ENCODE results near the gene CFAP299.
A peak's percentile ranks its signal among the peaks of the same experiment; 100 is the strongest.
"Not testable (repeated sequence)": the region's sequence is repeated elsewhere in the genome, so short reads cannot be mapped to it uniquely, and the experiment has no call there.

The CFAP299 gene

DNA sequence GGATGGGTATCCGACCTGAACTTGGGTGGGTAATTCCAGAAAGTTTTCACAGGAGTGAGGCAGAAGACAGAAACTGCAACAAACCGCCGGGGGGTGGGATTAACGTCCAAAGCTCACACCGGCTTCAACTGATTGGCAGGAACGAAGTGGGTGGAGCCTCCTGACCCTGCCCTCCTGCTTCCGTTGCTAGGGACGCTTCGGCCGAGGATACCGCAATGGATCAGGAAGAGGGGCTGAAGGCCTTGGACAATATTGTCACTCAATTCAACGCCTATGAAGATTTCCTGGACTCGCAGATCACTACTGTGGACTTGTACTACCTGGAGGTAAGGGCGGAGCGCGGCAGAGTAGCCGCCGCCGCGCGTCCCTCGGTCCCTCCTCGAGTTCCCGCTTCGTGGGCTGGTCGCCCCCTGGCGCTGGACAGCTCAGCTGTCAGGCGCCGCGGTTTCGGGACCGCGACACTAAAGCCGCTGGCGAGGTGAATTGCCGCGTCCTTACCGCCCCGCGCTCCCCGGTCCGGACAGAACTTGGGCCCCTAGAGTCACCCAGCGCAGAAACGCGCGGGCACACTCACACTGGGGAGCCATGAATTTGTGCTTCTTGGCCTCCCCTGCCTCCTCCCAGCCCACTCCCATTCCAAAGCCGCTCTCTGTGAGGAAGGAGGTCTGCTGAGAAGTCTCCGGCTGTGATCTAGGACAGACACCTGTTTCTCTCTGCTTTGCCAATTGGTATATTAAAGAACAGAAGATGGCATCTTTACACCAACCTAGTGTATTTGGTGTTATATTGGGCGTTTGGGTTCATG, at the start of gene CFAP299:
Gene CFAP299 (plus strand): TSS at position 177 of the 805 bp plus-strand sequence.
- Histone ChIP-seq H3K79me2 (ENCODE audit: insufficient read depth, low read length) (no peaks in the 10 kb centered on the region), H3K4me1 (ENCODE audit: insufficient read depth, low read length, severe bottlenecking) (peaks cover 16% of the 10 kb centered on the region), H3K9ac (ENCODE audit: low read length) (peak within 1 kb of the TSS; percentile 20; the same call in 1 of the 2 replicates), H3F3A (ENCODE audit: insufficient read depth, low read length) (no peaks in the 10 kb centered on the region), H2AFZ (ENCODE audit: low read length) (peak within 1 kb of the TSS; percentile 72), H4K20me1 (ENCODE audit: insufficient read depth, low read length) (no peaks in the 10 kb centered on the region), H3K9me3 (ENCODE audit: low read length) (no peaks in the 10 kb centered on the region), H3K27ac (ENCODE audit: low read depth, low read length, poor library complexity, severe bottlenecking) (no peak within 1 kb of the TSS), H3K27me3 (ENCODE audit: insufficient read depth, low read length) (0 out of 2 replicates have a peak, but pooled peaks cover 6% of the 10 kb centered on the region), H3K4me3 (ENCODE audit: low read depth, low read length, poor library complexity, severe bottlenecking) (peak within 1 kb of the TSS; percentile 77), H3K9me2 (ENCODE audit: low read depth, low read length) (no peaks in the 10 kb centered on the region), H3K36me3 (ENCODE audit: insufficient read depth, low read length) (no peaks in the 10 kb centered on the region), H3K4me2 (ENCODE audit: low read length) (peak within 1 kb of the TSS; percentile 89)
- peak; percentile 52 for TF ChIP-seq CTCF (IDR thresholded peaks at IDR 0.05; ENCODE audit: low read length)
- TF ChIP-seq EZH2 (IDR thresholded peaks at IDR 0.05; ENCODE audit: borderline replicate concordance, low read length): no peak

GRCh38 chr4:80286451-80286850, 49.1 kb upstream of the CFAP299 start:
- Histone ChIP-seq H3K9me2 (ENCODE audit: low read depth, low read length) (no peaks in the 10 kb centered on the region), H3F3A (ENCODE audit: insufficient read depth, low read length) (no peaks in the 10 kb centered on the region), H3K79me2 (ENCODE audit: insufficient read depth, low read length) (no peaks in the 10 kb centered on the region), H4K20me1 (ENCODE audit: insufficient read depth, low read length) (no peaks in the 10 kb centered on the region), H3K9ac (ENCODE audit: low read length) (no peak overlapping the region), H3K4me2 (ENCODE audit: low read length) (no peak overlapping the region), H2AFZ (ENCODE audit: low read length) (no peak overlapping the region), H3K4me3 (ENCODE audit: low read depth, low read length, poor library complexity, severe bottlenecking) (no peak overlapping the region), H3K36me3 (ENCODE audit: insufficient read depth, low read length) (no peaks in the 10 kb centered on the region), H3K27me3 (ENCODE audit: insufficient read depth, low read length) (no peaks in the 10 kb centered on the region), H3K4me1 (ENCODE audit: insufficient read depth, low read length, severe bottlenecking) (no peaks in the 10 kb centered on the region), H3K9me3 (ENCODE audit: low read length) (no peaks in the 10 kb centered on the region), H3K27ac (ENCODE audit: low read depth, low read length, poor library complexity, severe bottlenecking) (no peak overlapping the region)
- no peak for TF ChIP-seq EZH2 (IDR thresholded peaks at IDR 0.05; ENCODE audit: borderline replicate concordance, low read length)
- no peak for TF ChIP-seq CTCF (IDR thresholded peaks at IDR 0.05; ENCODE audit: low read length)

DNA sequence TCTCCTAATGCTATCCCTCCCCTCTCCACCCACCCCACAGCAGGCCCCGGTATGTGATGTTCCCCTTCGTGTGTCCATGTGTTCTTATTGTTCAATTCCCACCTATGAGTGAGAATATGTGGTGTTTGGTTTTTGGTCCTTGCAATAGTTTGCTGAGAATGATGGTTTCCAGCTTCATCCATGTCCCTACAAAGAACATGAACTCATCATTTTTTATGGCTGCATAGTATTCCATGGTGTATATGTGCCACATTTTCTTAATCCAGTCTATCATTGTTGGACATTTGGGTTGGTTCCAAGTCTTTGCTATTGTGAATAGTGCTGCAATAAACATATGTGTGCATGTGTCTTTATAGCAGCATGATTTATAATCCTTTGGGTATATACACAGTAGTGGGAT, 44.9 kb upstream of the CFAP299 start:
- not testable (repeated sequence) for H3K4me1 ChIP-seq (ENCODE audit: insufficient read depth, low read length, severe bottlenecking); H3K36me3 ChIP-seq (ENCODE audit: insufficient read depth, low read length); H3K79me2 ChIP-seq (ENCODE audit: insufficient read depth, low read length); H3K27me3 ChIP-seq (ENCODE audit: insufficient read depth, low read length); H3K4me3 ChIP-seq (ENCODE audit: low read depth, low read length, poor library complexity, severe bottlenecking); H3K27ac ChIP-seq (ENCODE audit: low read depth, low read length, poor library complexity, severe bottlenecking); H3K9ac ChIP-seq (ENCODE audit: low read length); H3K9me2 ChIP-seq (ENCODE audit: low read depth, low read length); H4K20me1 ChIP-seq (ENCODE audit: insufficient read depth, low read length); H2AFZ ChIP-seq (ENCODE audit: low read length); H3F3A ChIP-seq (ENCODE audit: insufficient read depth, low read length); H3K4me2 ChIP-seq (ENCODE audit: low read length); H3K9me3 ChIP-seq (ENCODE audit: low read length)

- no peak overlapping the region for H3K4me3 ChIP-seq (ENCODE audit: low read depth, low read length, poor library complexity, severe bottlenecking)
- H2AFZ ChIP-seq (ENCODE audit: low read length): no peak overlapping the region
- H3K9me3 ChIP-seq (ENCODE audit: low read length): no peaks in the 10 kb centered on the region
- TF ChIP-seq EZH2 (IDR thresholded peaks at IDR 0.05; ENCODE audit: borderline replicate concordance, low read length) (no peak), CTCF (IDR thresholded peaks at IDR 0.05; ENCODE audit: low read length) (no peak)
- no peaks in the 10 kb centered on the region for H3K4me1 ChIP-seq (ENCODE audit: insufficient read depth, low read length, severe bottlenecking)
- no peak overlapping the region for H3K4me2 ChIP-seq (ENCODE audit: low read length)
- H4K20me1 ChIP-seq (ENCODE audit: insufficient read depth, low read length): no peaks in the 10 kb centered on the region
- H3K79me2 ChIP-seq (ENCODE audit: insufficient read depth, low read length): no peaks in the 10 kb centered on the region
- no peaks in the 10 kb centered on the region for H3K27me3 ChIP-seq (ENCODE audit: insufficient read depth, low read length)
- H3K9ac ChIP-seq (ENCODE audit: low read length): no peak overlapping the region
- no peaks in the 10 kb centered on the region for H3F3A ChIP-seq (ENCODE audit: insufficient read depth, low read length)
- no peaks in the 10 kb centered on the region for H3K36me3 ChIP-seq (ENCODE audit: insufficient read depth, low read length)
- no peak overlapping the region for H3K27ac ChIP-seq (ENCODE audit: low read depth, low read length, poor library complexity, severe bottlenecking)
- no peaks in the 10 kb centered on the region for H3K9me2 ChIP-seq (ENCODE audit: low read depth, low read length)
Measured at GRCh38 chr4:80294206-80294605, 41.3 kb upstream of the CFAP299 start.
